A172 (cell line): ENCODE measurements around the gene DYNC1LI1. TPM values are rescaled to one million over a fixed set of nuclear protein-coding genes. Genes with fewer than 3 reads are reported as not detected.

Experiments used
- DNase-seq: peaks from one replicate; pipeline ENCODE4 v3.0.0-alpha.2; 2015; ENCODE audit warnings: low spot score
- total RNA-seq: library from RNA; depleted of rRNA; stranded (reverse); fragments of >200 nt; shearing (Covaris generic); gene quantifications from 2 replicates; pipeline ENCODE4 v1.2.3, GENCODE V29; 2014; rRNA removed

The DYNC1LI1 gene
- total RNA-seq, 1 experiment from 2014 or later, result 104 TPM

DNA sequence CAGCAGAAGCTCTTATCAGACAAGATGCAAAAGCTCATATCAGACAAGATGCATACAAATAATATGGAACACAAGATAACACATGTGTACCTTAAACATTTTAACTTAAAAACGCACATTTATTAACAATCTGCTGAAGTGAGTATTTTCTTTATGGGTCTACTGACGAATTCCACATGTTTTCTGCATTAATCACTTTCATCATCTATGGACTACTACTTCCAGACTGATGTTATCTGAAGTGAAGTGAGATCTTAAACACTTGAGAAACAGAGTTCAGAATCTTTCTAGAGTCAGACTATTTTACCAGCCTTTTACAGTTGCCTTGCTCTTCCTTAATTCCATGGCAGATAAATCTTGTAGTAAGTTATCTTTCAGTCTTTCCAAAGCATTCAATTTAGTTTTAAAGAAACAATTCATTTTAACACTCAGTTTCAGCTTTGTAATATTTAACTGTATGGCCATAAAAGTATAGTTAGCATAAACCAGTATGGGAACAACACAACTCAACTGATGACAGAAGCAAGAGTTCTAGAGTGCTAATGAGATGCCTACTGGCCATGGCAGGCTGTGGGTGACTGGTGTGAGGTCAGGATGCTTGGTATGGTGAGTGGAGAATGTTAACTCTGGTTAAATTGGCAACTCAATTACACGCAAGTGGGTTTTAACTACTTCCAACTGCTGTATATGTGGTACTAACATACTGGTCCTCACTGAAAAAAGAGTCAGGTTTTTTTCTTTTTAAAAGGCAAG lies 77.8 kb downstream of the DYNC1LI1 start:
- DNase-seq, result no peak

DNA sequence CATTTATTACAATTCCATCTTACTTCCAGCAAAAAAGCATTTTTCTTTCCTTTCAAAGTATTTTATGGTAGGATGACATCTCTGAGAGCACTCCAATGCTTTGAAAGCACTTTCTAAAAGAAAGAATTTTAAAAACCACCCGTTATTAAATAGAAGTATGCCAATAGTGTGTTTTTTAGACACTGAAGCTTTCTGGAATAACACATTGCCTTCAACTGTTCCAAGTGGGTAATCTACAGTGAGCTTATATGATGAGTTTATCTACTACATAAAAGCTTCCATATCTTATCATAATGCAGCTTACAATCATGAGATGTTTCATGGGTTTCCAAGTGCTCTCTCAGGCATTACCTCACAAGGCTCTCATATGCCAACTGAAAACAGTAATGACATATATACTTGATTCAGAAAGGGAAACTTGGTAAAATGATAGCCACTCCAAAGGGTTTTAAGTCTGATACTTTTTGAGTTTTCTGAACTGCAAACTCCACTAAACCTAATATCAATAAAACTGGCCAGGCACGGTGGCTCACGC lies 82.1 kb downstream of the DYNC1LI1 start:
- no peak for DNase-seq

DNA sequence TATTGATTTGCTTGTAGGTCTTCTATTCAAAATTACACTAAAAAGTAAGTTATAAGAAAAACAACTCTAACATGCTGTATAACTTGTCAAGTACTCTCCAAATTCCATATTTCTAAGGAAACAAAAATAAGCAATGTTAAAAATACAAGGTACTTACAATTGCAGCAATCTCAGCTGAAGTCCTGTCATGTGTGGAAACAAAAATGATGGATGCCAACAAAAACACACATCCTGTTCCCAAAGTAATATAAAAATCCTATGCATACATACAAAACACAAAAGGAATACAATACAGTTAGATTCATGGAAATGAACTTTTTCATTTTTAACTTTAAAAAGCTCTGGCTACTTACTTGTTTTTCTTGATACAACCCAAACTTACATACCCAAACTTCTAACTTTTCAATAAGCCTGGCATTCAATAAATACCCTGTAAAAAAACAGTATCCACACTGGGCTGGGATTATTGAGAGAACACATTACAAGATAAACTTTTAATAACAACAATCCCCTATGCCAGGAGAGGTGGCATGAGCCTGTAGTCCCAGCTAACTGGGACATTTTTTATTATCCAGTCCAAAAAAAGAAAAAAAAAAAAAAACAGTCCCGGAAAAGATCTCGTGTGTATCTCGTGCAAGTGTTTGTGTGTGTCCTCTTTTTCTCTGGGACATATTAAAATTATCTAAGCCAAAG lies 82.7 kb downstream of the DYNC1LI1 start:
- no peak for DNase-seq

- DNase-seq, result no peak
Measured at GRCh38 chr3:32484436-32484835, 86.2 kb downstream of the DYNC1LI1 start.

DNA sequence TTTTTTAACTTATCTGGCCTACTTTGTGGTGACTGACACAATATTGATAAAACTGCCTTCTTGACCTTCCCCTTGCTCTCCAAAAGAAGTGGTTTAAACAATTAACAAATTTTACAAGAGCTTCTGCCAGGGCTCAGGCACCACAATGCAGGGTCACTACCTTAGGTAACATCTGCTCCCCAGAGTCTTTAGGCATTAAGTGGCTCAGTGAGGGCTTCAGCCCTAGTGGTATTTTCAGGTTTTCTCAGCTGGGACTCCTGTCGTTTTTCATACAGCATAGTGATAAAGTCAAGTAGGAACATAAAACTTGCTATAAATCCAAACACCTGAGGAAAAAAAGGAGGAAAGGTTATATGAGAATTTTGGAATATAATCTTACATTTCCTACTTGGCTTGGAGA lies 86.9 kb downstream of the DYNC1LI1 start:
- DNase-seq, result no peak

- no peak for DNase-seq
Measured at GRCh38 chr3:32482693-32483092, 88.0 kb downstream of the DYNC1LI1 start.

DNA sequence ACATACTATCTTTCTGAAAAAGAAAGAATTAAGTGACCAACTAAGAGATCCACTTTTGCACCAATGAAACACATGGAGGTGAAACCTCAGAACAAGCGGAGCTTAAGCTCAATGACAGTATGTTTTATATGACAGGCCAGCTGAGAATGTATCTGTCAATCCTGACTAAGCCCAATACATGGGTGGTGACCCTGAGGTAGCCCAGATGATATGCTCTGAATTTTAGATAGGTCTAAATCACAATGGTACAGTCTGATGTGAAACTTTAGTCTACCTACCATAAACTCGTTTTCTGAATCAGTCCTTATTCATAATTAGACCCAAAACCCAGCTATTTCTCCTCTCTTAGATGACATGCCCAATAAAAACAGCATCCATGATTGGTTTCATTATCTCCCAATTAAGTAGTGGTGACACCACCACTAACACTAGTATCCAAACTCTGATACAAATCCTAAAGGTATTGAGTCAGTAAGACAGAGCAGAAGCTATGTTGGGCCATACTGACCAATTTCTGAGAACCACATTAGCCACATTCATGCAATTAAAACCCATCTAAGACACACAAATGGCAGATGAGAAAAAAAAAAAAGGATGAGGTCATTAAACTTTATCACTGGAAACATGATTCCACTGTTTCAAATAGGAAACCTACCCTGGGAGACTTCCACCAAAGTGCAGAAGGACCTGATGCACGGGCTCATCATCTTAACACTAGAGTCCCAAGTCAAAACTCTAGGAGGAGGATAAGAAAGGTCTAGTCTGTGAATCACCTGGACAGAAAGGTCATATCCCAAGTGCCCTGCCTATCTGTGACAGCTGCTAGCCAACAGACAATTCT lies 88.6 kb downstream of the DYNC1LI1 start:
- DNase-seq, result no peak

DNA sequence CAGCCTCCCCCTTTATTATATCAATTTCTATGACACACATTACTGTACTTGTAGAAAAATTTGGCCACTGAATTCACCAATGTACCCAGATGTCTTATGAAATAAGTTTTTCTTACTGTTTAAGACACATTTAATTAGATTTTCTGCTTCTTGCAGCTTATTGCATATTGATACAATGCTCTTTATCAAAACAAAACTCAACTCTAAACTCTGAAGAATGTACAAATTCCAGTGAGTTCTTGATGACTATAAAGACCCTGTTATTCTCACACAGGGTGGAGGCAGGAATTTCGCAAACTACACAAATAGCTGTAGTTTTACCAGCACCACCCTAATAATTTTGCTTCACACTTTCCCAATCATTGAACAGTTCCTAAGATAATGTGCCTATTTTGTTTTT lies 90.1 kb downstream of the DYNC1LI1 start:
- DNase-seq, result no peak

Other genes with a start within 250 kb of the DYNC1LI1 start
- gene CMTM7, start 179.0 kb downstream of the DYNC1LI1 start, total RNA-seq, result 8.5 and 13.9 TPM in 2 replicates
- 97.4 and 100 TPM in 2 replicates for gene CMTM6, start 68.0 kb downstream of the DYNC1LI1 start, total RNA-seq
- 34.4 and 44.8 TPM in 2 replicates for gene CNOT10, start 114.3 kb upstream of the DYNC1LI1 start, total RNA-seq
- gene TRIM71, start 247.1 kb upstream of the DYNC1LI1 start, total RNA-seq, result under 0.01 and 0.05 TPM in 2 replicates